Mesenchymal stem cell (in vitro differentiated cells and primary cell): ENCODE data around the gene ANKMY1.

Source experiments
- DNase-seq: peaks from one replicate; pipeline ENCODE4 v3.0.0-alpha.2; 2013
- H2AFZ ChIP-seq: one replicate; pipeline ENCODE4 v1.6.1; 2013; ENCODE audit warnings: low read depth, mild to moderate bottlenecking, control low read depth, inconsistent platforms, low read length, moderate library complexity
- H2AK5ac ChIP-seq: 2 replicates; pipeline ENCODE4 v1.6.1; 2013; ENCODE audit warnings: low read length, moderate library complexity, mild to moderate bottlenecking, inconsistent platforms; ENCODE audit not compliant: severe bottlenecking
- H2BK120ac ChIP-seq: one replicate; pipeline ENCODE4 v1.6.1; 2013; ENCODE audit warnings: low read depth, mild to moderate bottlenecking, inconsistent platforms, low read length, moderate library complexity
- H2BK12ac ChIP-seq, 2 experiments: one replicate each; pipeline ENCODE4 v1.6.1; 2013; ENCODE audit warnings: inconsistent platforms in 2 of 2, low read length in 2 of 2, mild to moderate bottlenecking in 2 of 2, moderate library complexity in 2 of 2, control low read depth in 1 of 2
- H2BK15ac ChIP-seq: one replicate; pipeline ENCODE4 v1.6.1; 2013; ENCODE audit warnings: mild to moderate bottlenecking, low read depth, inconsistent platforms; ENCODE audit not compliant: poor library complexity, severe bottlenecking
- H2BK5ac ChIP-seq: 2 replicates; pipeline ENCODE4 v1.6.1; 2013; ENCODE audit warnings: low read depth, mild to moderate bottlenecking, low read length, control low read depth, inconsistent platforms; ENCODE audit not compliant: poor library complexity, severe bottlenecking
- H3K14ac ChIP-seq, 2 experiments: one replicate each; pipeline ENCODE4 v1.6.1; 2013; ENCODE audit warnings: inconsistent platforms in 2 of 2, low read length in 2 of 2, control low read depth in 1 of 2, mild to moderate bottlenecking in 1 of 2, moderate library complexity in 1 of 2
- H3K18ac ChIP-seq, 2 experiments: one replicate each; pipeline ENCODE4 v1.6.1; 2013; ENCODE audit warnings: inconsistent platforms in 2 of 2, low read length in 2 of 2, control low read depth in 1 of 2, low read depth in 1 of 2, mild to moderate bottlenecking in 1 of 2
- H3K23ac ChIP-seq, 2 experiments: one replicate each; pipeline ENCODE4 v1.6.1; 2013; ENCODE audit warnings: inconsistent platforms in 2 of 2, low read length in 2 of 2, mild to moderate bottlenecking in 2 of 2, moderate library complexity in 2 of 2, control low read depth in 1 of 2
- H3K27ac ChIP-seq: 2 replicates; pipeline ENCODE4 v1.5.1; 2013; ENCODE audit warnings: mild to moderate bottlenecking, moderate library complexity, low read length, control low read depth, inconsistent platforms; ENCODE audit not compliant: poor library complexity, severe bottlenecking
- H3K27me3 ChIP-seq, 2 experiments: 2 replicates each; pipeline versions ENCODE4 v1.6.1 to v1.7.0; 2013; ENCODE audit warnings: low read length in 2 of 2, mild to moderate bottlenecking in 2 of 2, moderate library complexity in 2 of 2, control low read depth in 1 of 2, inconsistent platforms in 1 of 2; ENCODE audit not compliant: control insufficient read depth in 1 of 2, insufficient read depth in 1 of 2
- H3K36me3 ChIP-seq, 2 experiments: 2 replicates each; pipeline versions ENCODE4 v1.6.1 to v1.7.0; 2013; ENCODE audit warnings: low read length in 2 of 2, control low read depth in 1 of 2, inconsistent platforms in 1 of 2, low read depth in 1 of 2, mild to moderate bottlenecking in 1 of 2; ENCODE audit not compliant: insufficient read depth in 2 of 2, control insufficient read depth in 1 of 2
- H3K4ac ChIP-seq, 2 experiments: one replicate each; pipeline ENCODE4 v1.6.1; 2013; ENCODE audit warnings: inconsistent platforms in 2 of 2, low read length in 2 of 2, mild to moderate bottlenecking in 2 of 2, moderate library complexity in 2 of 2, control low read depth in 1 of 2, low read depth in 1 of 2
- H3K4me1 ChIP-seq: 2 replicates; pipeline ENCODE4 v1.6.1; 2013; ENCODE audit warnings: low read depth, low read length, control low read depth; ENCODE audit not compliant: control insufficient read depth, insufficient read depth
- H3K4me2 ChIP-seq: 2 replicates; pipeline ENCODE4 v1.6.1; 2013; ENCODE audit warnings: low read length, mild to moderate bottlenecking, inconsistent platforms; ENCODE audit not compliant: poor library complexity, severe bottlenecking
- H3K4me3 ChIP-seq, 2 experiments: 2 replicates each; pipeline versions ENCODE4 v1.5.1 to v1.7.0; 2013; ENCODE audit warnings: low read length in 2 of 2, mild to moderate bottlenecking in 2 of 2, control low read depth in 1 of 2, low read depth in 1 of 2; ENCODE audit not compliant: insufficient read depth in 1 of 2
- H3K79me1 ChIP-seq: replicated peaks from 2 replicates; pipeline ENCODE4 v1.6.1; 2013; ENCODE audit warnings: mild to moderate bottlenecking, control low read depth, low read length, inconsistent platforms; ENCODE audit not compliant: poor library complexity, severe bottlenecking
- H3K9ac ChIP-seq: 2 replicates; pipeline ENCODE4 v1.7.0; 2013; ENCODE audit warnings: mild to moderate bottlenecking, low read length, moderate library complexity
- H3K9me3 ChIP-seq: 2 replicates; pipeline ENCODE4 v1.7.0; 2013; ENCODE audit warnings: mild to moderate bottlenecking, low read length; ENCODE audit not compliant: control insufficient read depth
- H4K8ac ChIP-seq: one replicate; pipeline ENCODE4 v1.6.1; 2013; ENCODE audit warnings: inconsistent platforms, mild to moderate bottlenecking, low read length, moderate library complexity
- H4K91ac ChIP-seq: one replicate; pipeline ENCODE4 v1.6.1; 2013; ENCODE audit warnings: mild to moderate bottlenecking, low read length, inconsistent platforms
- WGBS: methylation state at CpG from one replicate; pipeline ENCODE4 v1.1.7; 2013; ENCODE audit warnings: mixed read lengths; 5-methylcytosine and 5-hydroxymethylcytosine counted together

The ANKMY1 gene

GRCh38 chr2:240593026-240593702 is 35.4 kb upstream of the ANKMY1 start:
- H3K4me1 ChIP-seq, result peaks cover 18% of the 10 kb centered on the region
- H3K14ac ChIP-seq, result no peak overlapping the region
- DNase-seq, result no peak
- H4K91ac ChIP-seq, result no peak overlapping the region
- peaks cover 77% of the 10 kb centered on the region for H3K79me1 ChIP-seq
- no peak overlapping the region for H2AK5ac ChIP-seq
- H3K18ac ChIP-seq, result no peak overlapping the region
- WGBS, result 97% methylated on average over 20 of the region's 20 CpGs
- H2BK5ac ChIP-seq, result no peak overlapping the region
- no peak overlapping the region for H3K23ac ChIP-seq
- no peak overlapping the region for H3K9ac ChIP-seq
- H3K4ac ChIP-seq, result no peak overlapping the region
- no peak overlapping the region for H2AFZ ChIP-seq
- H3K9me3 ChIP-seq, result no peaks in the 10 kb centered on the region
- H3K27ac ChIP-seq, result no peak overlapping the region
- no peaks in the 10 kb centered on the region for H3K27me3 ChIP-seq
- H2BK15ac ChIP-seq, result no peak overlapping the region
- H3K36me3 ChIP-seq, result peaks cover 38 to 84% of the 10 kb centered on the region in 2 experiments
- no peak overlapping the region for H4K8ac ChIP-seq
- H2BK120ac ChIP-seq, result no peak overlapping the region
- H3K4me2 ChIP-seq, result no peak overlapping the region
- H3K4me3 ChIP-seq, result no peak overlapping the region
- no peak overlapping the region for H2BK12ac ChIP-seq

DNA sequence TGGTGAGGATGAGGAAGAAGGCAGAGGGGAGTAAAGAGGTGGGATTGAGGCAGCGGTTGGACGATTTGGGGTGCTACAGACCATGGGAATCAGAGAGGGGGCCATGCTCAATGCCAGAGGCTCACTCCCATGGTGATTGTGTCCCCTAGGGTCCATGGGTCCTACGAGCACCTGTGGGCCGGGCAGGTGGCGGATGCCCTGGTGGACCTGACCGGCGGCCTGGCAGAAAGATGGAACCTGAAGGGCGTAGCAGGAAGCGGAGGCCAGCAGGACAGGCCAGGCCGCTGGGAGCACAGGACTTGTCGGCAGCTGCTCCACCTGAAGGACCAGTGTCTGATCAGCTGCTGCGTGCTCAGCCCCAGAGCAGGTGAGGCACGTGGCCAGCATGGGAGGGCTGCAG is 34.0 kb upstream of the ANKMY1 start:
- 94% methylated on average over 13 of the region's 13 CpGs for WGBS
- no peak overlapping the region for H3K14ac ChIP-seq
- H3K9me3 ChIP-seq, result no peaks in the 10 kb centered on the region
- no peak overlapping the region for H3K23ac ChIP-seq
- H3K4ac ChIP-seq, result no peak overlapping the region
- H2BK15ac ChIP-seq, result no peak overlapping the region
- H2BK120ac ChIP-seq, result no peak overlapping the region
- H2AFZ ChIP-seq, result no peak overlapping the region
- H2BK12ac ChIP-seq, result no peak overlapping the region
- H3K27ac ChIP-seq, result no peak overlapping the region
- peaks cover 37 to 70% of the 10 kb centered on the region in 2 experiments for H3K36me3 ChIP-seq
- no peak overlapping the region for H2AK5ac ChIP-seq
- H3K27me3 ChIP-seq, result no peaks in the 10 kb centered on the region
- DNase-seq, result no peak
- H4K8ac ChIP-seq, result no peak overlapping the region
- peaks cover 68% of the 10 kb centered on the region for H3K79me1 ChIP-seq
- no peak overlapping the region for H4K91ac ChIP-seq
- no peak overlapping the region for H3K4me3 ChIP-seq
- H3K4me1 ChIP-seq, result peaks cover 26% of the 10 kb centered on the region
- H2BK5ac ChIP-seq, result no peak overlapping the region
- no peak overlapping the region for H3K9ac ChIP-seq
- no peak overlapping the region for H3K18ac ChIP-seq
- H3K4me2 ChIP-seq, result no peak overlapping the region

GRCh38 chr2:240591226-240591625 is 33.4 kb upstream of the ANKMY1 start:
- H3K27me3 ChIP-seq, result no peaks in the 10 kb centered on the region
- no peak overlapping the region for H2BK12ac ChIP-seq
- no peak overlapping the region for H3K23ac ChIP-seq
- no peaks in the 10 kb centered on the region for H3K9me3 ChIP-seq
- H2BK5ac ChIP-seq, result no peak overlapping the region
- H4K91ac ChIP-seq, result no peak overlapping the region
- H3K14ac ChIP-seq, result no peak overlapping the region
- no peak overlapping the region for H3K4me2 ChIP-seq
- 63% methylated on average over 6 of the region's 6 CpGs for WGBS
- no peak overlapping the region for H3K4me3 ChIP-seq
- H4K8ac ChIP-seq, result no peak overlapping the region
- no peak overlapping the region for H2BK15ac ChIP-seq
- peaks cover 26% of the 10 kb centered on the region for H3K4me1 ChIP-seq
- peaks cover 62% of the 10 kb centered on the region for H3K79me1 ChIP-seq
- H2AFZ ChIP-seq, result no peak overlapping the region
- no peak for DNase-seq
- H3K4ac ChIP-seq, result no peak overlapping the region
- no peak overlapping the region for H2AK5ac ChIP-seq
- H3K9ac ChIP-seq, result peak overlapping the region; percentile 4
- no peak overlapping the region for H2BK120ac ChIP-seq
- peaks cover 35 to 64% of the 10 kb centered on the region in 2 experiments for H3K36me3 ChIP-seq
- H3K27ac ChIP-seq, result no peak overlapping the region
- H3K18ac ChIP-seq, result no peak overlapping the region

DNA sequence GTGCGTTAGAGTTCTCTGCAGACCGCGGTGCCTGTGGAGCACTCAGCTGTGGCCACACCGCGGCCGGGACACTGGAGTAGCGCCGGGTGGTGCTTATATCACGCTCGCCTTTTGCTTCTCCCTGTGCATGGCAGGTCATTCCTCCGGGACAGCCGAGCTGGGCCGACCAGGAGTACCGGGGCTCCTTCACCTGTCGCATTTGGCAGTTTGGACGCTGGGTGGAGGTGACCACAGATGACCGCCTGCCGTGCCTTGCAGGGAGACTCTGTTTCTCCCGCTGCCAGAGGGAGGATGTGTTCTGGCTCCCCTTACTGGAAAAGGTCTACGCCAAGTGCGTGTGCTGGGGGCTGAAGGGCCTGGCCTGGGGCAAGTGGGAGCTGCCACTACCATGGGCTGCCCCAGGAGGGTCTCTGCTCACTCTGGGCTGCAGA is 32.9 kb upstream of the ANKMY1 start:
- H3K27me3 ChIP-seq, result no peaks in the 10 kb centered on the region
- 99% methylated on average over 21 of the region's 21 CpGs for WGBS
- no peak overlapping the region for H2AK5ac ChIP-seq
- H2BK120ac ChIP-seq, result no peak overlapping the region
- H3K27ac ChIP-seq, result no peak overlapping the region
- no peak overlapping the region for H4K8ac ChIP-seq
- H3K14ac ChIP-seq, result no peak overlapping the region
- H3K4ac ChIP-seq, result no peak overlapping the region
- H3K36me3 ChIP-seq, result peaks cover 31 to 59% of the 10 kb centered on the region in 2 experiments
- H3K4me3 ChIP-seq, result no peak overlapping the region
- H2AFZ ChIP-seq, result no peak overlapping the region
- peaks cover 26% of the 10 kb centered on the region for H3K4me1 ChIP-seq
- H2BK15ac ChIP-seq, result no peak overlapping the region
- no peak overlapping the region for H3K18ac ChIP-seq
- H4K91ac ChIP-seq, result no peak overlapping the region
- no peak overlapping the region for H3K4me2 ChIP-seq
- H2BK5ac ChIP-seq, result no peak overlapping the region
- no peaks in the 10 kb centered on the region for H3K9me3 ChIP-seq
- H2BK12ac ChIP-seq, result no peak overlapping the region
- no peak overlapping the region for H3K23ac ChIP-seq
- no peak for DNase-seq
- H3K79me1 ChIP-seq, result peaks cover 58% of the 10 kb centered on the region
- H3K9ac ChIP-seq, result no peak overlapping the region
